Upper lobe of left lung (tissue), 4 donors: ENCODE results near the gene SERPINB3.

Source experiments
- EP300 ChIP-seq, 4 donors: sonication (generic); formaldehyde crosslinking; IDR thresholded peaks; one replicate each; pipeline ENCODE4 v1.5.1; 2017; ENCODE audit warnings: antibody characterized with exemption in 4 of 4, control low read depth in 2 of 4
- TF ChIP-seq, protein P1 (sequence below), 6 experiments: fragments of 450-650 bp in 4 of 6; fragments of 200-600 bp in 2 of 6; sonication (generic) in 2 of 6; IDR thresholded peaks; one replicate each; pipeline ENCODE4 v1.5.1; 2016 to 2019; ENCODE audit warnings: antibody characterized with exemption in 6 of 6

DNA sequence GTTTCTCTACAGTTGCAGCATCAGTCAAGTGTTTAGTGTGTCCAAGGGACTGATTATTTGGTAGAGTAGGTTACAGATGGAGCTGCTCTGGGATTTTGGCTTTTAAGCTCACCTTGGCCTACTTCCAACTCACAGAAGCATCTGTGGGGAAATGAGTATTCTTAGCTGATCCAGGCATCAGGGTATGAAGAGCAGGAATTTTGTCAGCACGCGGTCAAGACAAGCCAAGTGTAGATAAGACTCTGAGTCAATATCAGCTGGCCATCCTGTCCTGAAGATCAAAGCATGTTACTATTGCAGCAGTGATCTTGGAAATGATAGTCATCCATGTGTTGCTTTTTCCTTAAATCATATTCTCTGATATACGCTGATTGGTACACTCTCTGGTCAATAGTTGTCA lies 42.0 kb downstream of the SERPINB3 start:
- TF ChIP-seq, protein P1, sequence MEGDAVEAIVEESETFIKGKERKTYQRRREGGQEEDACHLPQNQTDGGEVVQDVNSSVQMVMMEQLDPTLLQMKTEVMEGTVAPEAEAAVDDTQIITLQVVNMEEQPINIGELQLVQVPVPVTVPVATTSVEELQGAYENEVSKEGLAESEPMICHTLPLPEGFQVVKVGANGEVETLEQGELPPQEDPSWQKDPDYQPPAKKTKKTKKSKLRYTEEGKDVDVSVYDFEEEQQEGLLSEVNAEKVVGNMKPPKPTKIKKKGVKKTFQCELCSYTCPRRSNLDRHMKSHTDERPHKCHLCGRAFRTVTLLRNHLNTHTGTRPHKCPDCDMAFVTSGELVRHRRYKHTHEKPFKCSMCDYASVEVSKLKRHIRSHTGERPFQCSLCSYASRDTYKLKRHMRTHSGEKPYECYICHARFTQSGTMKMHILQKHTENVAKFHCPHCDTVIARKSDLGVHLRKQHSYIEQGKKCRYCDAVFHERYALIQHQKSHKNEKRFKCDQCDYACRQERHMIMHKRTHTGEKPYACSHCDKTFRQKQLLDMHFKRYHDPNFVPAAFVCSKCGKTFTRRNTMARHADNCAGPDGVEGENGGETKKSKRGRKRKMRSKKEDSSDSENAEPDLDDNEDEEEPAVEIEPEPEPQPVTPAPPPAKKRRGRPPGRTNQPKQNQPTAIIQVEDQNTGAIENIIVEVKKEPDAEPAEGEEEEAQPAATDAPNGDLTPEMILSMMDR (IDR thresholded peaks at IDR 0.05): no peak
- no peak for TF ChIP-seq EP300 (IDR thresholded peaks at IDR 0.05)
